Stimulated activated CD8-positive, alpha-beta memory T cell treated with anti-CD3 and anti-CD28 coated beads, Interleukin-7, amount 100 ng/mL, for 24 hours (primary cell): ENCODE data around the gene FARP1.

Experiments
- DNase-seq: peaks from one replicate; pipeline ENCODE4 v3.0.0-alpha.2; 2020; ENCODE audit warnings: low read depth

Gene FARP1

DNA sequence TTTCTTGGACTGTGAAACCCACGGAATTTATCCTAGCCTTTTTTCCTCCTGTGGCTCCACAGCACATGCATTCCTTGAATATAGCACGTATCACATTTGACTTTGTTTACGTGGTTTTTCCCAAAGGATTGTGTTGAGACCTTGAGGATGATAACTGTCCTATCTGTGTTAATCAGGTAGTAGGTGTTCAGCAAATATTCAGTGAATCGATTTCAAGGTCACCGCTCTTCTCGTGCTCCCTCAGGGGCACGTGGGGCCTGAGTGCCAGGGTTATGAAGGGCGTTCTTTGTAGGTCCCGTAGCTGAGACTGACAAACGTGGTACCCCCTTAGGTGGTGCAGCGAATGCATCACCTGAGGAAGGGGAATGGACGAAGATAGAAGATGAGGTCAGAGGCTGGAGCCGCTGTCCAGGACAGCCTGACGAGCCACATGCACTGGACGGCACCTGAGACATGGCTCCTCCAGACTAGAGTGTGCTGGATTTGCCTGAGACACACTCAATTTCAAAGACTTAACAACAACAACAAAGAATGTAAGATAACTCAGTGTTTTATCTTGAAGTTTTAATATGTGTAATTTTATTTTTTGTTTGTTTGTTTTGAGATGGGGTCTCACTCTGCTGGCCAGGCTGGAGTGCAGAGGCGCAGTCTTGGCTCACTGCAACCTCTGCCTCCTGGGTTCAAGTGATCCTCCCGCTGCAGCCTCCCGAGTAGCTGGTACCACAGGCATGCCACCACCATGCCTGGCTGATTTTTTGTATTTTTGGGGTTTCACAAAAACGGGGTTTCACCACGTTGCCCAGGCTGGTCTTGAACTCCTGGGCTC lies 165.4 kb downstream of the FARP1 start:
- DNase-seq, result no peak

- DNase-seq, result no peak
Observed at GRCh38 chr13:98309569-98310335, 166.9 kb downstream of the FARP1 start.

GRCh38 chr13:98310485-98311199 lies 167.7 kb downstream of the FARP1 start:
- DNase-seq, result no peak

DNA sequence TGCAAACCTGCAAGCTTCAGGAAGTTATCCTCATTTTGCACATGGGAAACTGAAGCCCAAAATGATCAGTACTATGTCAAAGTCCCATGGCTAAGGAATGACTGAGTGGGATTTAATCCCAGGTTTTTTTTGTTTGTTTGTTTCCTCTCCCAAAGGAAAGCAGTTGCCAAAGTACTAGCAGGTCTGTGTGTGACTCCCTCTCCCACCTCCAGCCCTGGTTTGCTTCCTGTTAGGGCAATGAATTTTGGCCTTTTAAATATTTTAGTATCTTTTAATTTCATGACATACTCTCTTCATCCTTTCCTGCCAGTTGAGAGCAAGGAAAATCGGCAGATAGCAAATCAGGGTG lies 168.3 kb downstream of the FARP1 start:
- no peak for DNase-seq

DNA sequence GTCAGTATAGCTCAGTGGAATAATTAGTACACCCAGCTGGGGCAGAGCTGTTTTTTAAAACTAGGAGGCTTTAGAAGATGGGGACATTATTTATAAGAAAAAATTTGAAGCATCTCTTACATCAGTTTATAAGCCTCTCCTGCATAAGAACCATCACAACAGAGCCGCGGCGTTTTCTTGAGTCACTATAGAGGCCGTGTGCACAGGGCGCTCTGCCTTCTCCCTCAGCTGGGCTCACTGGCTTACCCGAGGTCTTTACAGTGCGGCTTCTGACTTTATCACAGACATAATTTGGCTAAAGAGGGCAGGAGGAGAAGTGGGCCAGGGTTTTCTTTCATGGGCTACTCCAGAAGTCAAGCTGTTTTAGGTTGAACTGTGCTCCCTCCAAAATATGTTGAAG lies 169.7 kb downstream of the FARP1 start:
- DNase-seq, result no peak

DNA sequence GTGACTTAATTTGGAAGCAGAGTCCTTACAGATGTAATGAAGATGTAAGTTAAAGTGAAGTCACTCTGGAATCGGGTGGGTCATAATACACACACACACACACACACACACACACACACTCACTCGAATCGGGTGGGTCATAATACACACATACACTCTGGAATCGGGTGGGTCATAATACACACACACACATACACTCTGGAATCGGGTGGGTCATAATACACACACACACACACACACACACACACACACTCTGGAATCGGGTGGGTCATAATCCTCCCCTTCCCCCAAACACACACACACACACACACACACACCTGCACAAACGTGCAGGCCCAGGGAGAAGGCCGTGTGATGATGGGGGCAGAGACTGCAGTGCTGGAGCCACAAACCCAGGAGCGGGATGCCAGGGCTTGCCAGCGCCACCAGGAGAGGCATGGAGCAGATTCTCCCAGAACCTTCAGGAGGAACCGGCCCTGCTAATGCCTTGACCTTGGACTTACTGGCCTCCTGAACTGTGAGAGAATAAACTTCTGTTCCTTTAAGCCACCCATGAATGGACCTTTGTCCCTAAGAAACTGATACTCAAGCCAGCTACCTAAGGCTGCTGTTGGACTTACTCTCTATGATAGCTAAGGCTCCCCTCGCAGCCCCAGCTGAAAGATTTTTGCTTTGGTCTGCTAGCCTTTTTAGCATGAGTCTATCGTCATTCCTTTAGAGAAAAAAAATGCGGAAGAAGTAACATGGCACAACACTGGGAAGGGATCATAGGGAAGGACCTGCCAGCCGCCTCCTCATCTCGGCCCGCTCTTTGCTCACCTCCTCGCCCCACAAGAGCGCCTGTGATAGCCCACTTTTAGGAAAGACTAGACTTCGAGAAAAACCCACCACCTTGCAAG lies 170.4 kb downstream of the FARP1 start:
- no peak for DNase-seq

- no peak for DNase-seq
Observed at GRCh38 chr13:98313922-98314292, 171.0 kb downstream of the FARP1 start.

- DNase-seq, result no peak
Observed at GRCh38 chr13:98315466-98315865, 172.6 kb downstream of the FARP1 start.

GRCh38 chr13:98315902-98316301 lies 173.0 kb downstream of the FARP1 start:
- DNase-seq, result no peak

DNA sequence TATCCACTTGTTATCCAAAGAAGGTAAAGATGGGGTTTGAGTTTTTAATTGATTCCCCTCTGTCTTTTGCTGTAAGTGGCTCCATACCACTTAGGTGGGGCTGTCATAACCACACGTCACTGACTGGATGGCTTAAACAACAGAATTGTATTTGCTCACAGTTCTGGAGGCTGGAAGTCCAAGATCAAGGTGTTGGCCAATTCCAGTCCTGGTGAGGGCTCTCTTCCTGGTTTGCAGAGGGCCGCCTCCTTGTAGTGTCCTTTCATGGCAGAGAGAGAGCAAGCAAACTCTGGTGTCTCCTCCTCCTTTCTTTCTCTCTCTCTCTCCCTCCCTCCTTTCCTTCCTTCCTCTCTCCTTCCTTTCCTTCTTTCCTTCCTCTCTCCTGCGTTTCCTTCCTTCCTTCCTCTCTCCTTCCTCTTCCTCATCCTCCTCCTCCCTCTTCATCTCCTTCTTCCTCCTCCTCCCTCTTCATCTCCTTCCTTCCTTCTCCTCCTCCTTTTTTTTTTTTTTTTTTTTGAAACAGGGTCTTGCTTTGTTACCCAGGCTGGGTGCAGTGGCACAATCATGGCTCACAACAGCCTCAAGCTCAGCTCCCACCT lies 174.8 kb downstream of the FARP1 start:
- DNase-seq, result no peak

DNA sequence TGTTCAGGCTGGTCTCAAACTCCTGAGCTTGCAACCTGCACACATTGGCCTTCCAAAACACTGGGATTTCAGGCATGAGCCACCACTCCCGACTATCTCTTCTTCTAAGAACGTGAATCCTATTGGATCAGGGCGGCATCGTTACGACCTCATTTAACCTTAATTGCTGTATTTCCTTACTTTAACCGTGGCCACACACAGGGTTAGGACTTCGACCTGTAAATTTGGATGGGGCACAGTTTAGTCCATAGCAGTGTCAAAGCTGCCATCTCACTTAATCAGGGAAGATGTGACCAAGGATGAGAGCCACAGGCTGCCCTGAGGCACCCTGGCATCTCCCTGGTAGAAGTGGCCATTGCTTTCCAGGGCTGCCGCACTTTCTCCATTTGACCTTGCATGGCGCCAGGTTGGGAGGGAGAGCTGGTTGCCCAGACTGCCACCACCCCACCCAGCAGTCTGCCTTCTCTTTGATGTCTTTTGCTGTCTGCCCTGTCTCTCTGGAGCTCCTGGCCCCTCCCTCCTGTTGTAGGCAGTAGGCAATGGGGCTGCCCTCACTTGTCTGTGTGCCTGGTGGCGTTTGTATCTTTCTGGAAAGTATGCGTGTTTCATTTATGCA lies 175.5 kb downstream of the FARP1 start:
- no peak for DNase-seq

- no peak for DNase-seq
Observed at GRCh38 chr13:98320561-98321105, 177.7 kb downstream of the FARP1 start.

DNA sequence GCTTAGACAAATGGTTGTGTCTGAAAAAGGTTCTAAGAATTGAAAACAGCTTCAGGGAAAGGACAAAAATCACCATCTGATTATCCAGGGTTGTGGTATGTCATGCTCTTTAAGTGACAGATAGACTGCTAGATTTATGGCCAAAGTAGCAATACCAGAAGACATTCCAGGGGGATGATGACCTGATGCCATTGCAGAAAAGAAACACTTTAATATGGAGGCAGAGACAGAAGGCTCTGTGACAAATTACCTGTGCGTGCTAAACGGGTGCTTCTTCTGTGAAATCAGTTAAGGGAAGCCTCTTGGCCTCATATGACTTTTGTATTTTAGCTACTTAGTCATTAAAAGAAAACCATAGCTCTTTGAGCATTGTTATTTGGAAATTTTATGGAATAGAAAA lies 178.5 kb downstream of the FARP1 start:
- no peak for DNase-seq

DNA sequence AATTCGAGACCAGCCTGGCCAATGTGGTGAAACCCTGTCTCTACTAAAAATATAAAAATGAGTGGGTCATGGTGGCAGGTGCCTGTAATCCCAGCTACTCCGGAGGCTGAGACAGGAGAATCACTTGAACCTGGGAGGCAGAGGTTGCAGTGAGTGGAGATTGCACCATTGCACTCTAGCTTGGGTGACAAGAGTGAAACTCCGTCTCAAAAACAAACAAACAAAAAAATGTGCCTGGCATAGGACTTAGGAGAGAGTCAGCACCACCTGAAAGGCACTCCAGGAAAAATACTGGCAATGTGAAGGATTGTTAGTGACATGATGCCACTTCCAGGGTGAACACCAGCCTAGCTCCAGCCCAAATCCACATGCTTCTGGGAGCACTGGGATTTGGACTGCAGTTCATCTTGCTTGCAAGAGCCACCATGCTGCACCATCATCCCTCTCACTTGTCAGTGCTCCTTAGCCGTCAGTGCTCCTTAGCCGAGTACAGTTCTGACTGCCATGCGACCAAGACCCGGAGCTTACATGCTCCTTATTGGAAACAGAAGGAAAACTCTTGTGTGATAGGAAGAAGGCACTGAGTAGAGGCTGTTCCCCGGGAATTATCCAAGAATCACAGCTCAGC lies 179.3 kb downstream of the FARP1 start:
- no peak for DNase-seq

DNA sequence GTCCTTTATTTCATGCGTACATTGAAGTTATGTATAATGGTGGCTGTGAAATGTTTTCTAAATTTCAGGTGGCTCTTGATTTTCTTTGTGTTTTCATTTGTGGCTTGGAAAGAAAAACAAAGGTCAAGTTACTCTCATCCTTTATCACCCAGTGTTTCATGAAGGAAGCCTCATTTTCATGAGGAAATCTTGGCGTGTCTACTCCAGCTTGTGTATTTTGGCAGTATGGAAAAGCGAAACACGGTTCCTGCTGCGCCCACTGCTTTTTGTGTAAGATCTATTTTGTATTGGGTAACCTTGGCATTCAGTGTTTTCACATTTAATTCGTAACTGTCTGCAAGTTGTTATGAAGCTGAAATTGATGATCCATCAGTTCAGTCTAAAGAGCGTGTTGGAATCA lies 181.2 kb downstream of the FARP1 start:
- DNase-seq, result no peak

GRCh38 chr13:98325724-98326123 lies 182.8 kb downstream of the FARP1 start:
- DNase-seq, result no peak

DNA sequence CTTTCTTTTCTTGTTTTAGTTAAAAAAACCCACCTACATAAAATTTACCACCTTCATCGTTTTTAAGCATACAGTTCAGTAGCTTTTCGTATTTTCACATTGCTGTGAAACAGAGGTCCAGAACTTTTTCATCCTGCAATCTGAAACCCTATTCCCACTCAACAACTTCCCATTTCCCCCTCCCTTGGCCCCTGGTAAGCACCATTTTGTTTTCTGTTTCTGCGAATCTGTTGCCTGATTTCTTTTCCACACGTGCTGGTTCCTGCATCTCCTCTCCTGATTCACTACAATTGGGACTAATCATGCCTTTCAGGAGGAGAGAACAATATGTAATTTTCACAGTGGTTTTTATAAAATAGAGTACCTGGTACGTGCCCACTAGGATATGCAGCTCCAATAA lies 183.4 kb downstream of the FARP1 start:
- no peak for DNase-seq

- DNase-seq, result no peak
Observed at GRCh38 chr13:98327371-98328270, 184.7 kb downstream of the FARP1 start.

GRCh38 chr13:98328511-98328910 lies 185.6 kb downstream of the FARP1 start:
- no peak for DNase-seq
